ENCODE data around the gene PAX5. TPM values are rescaled to one million over a fixed set of nuclear protein-coding genes. Genes with fewer than 3 reads are reported as not detected.

PAX5 gene
- polyA plus RNA-seq, 1 donor, result 0.07 TPM

- DNase-seq, result no peak
Measured at GRCh38 chr9:36934478-36935065, 99.5 kb downstream of the PAX5 start.

GRCh38 chr9:36933676-36934215, 100.3 kb downstream of the PAX5 start:
- DNase-seq, result no peak

GRCh38 chr9:36932198-36932597, 101.9 kb downstream of the PAX5 start:
- DNase-seq, result no peak

DNA sequence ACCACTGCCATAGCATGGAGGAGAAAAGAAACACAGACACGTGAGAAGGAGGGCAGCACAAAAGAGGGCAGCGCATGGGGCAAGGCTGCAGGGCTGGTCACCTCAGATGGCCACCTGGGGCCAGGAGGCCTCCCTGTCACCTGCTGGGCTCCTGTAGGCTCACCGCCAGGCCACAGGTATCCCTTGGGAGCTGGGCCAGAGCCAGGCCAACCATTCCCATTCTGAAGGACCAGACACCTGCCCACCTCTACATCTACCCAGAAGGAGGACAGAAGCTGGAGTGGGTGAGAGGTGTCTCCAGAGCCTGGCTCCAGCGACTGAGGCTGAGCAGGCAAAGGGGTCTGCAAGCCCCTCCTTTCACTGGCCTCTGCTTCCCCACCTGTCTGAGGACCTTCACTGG, 103.1 kb downstream of the PAX5 start:
- no peak for DNase-seq

DNA sequence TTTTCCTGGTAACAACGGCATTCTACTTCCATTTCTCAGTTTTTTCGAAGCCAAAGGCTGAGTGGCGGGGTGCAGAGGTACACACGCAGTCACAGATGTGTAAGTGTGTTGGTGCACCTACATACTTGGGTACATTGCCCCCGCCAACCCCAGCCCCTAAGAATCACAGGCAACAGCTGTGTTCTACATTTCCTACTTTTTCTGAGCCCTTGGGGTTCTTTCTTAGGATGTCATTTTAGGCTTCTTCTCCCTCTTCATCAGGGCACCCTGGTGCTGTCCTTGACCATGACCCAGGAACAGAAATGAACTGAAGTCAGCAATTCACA, 104.8 kb downstream of the PAX5 start:
- DNase-seq, result no peak

- DNase-seq, result no peak
Measured at GRCh38 chr9:36928670-36929349, 105.3 kb downstream of the PAX5 start.

DNA sequence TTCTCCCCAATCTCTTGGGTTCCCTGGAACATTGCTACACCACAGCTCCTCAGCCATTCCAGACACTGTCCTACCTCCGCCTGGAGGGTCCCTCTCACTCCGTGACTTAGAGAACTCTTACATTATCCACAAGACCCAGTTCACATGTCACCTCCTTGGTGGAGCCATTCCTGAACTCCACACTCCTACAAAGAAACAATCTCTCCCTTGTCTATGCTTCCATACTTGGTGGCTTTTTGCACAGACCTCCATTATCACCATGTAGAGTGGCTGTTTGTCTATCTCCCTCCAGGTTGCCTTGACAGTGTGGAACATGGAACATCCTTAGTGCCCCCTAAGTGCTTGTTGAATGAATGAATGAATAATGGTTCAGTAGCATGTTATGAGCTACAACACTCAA, 105.9 kb downstream of the PAX5 start:
- DNase-seq, result no peak

GRCh38 chr9:36924757-36925432, 109.2 kb downstream of the PAX5 start:
- DNase-seq, result no peak

- no peak for DNase-seq
Measured at GRCh38 chr9:36924071-36924470, 110.0 kb downstream of the PAX5 start.

DNA sequence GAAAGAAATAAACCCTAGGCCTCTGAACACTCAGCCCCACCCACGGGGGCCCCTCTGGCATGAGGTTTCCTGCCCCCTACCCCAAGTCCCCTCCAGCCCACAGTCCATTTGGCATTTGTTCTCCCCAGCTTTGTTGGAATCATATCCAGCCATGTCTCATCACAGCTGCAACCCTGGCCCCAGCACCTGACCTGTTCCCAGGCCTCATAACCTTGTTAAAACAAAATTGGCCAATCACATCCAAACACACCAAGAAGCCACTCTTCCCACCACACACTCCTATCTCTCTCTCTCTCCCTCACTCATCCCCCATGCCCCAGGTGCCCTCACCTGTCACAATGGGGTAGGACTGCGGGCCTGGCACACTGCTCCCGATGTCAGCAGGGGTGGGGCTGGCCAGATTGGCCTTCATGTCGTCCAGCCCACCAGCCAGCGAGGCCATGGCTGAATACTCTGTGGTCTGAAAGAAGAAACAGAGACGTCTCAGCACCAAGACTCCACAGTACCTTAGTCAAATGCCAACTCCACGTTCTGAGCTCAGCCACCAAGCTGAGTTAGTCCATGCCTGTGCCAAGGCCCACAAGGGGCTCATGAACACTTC, 110.9 kb downstream of the PAX5 start:
- DNase-seq, result no peak

DNA sequence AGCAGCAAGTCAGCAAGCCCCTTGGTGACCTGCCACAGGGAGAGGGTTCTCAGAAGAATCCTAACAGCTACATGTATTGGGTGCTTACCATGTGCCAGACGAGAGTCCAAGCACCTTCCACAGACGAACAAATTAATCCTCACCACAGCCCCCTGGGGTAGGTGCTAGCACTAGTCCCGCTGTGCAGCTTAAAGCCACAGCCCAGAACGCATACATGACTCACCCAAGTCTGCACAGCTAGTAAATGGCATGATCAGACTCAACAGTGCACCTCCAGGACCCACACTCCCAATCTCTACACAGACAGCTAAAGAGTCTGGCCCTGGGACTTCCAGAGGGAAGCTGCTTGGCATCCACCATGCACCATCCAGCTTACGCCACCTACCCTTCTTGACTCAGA, 111.5 kb downstream of the PAX5 start:
- no peak for DNase-seq

DNA sequence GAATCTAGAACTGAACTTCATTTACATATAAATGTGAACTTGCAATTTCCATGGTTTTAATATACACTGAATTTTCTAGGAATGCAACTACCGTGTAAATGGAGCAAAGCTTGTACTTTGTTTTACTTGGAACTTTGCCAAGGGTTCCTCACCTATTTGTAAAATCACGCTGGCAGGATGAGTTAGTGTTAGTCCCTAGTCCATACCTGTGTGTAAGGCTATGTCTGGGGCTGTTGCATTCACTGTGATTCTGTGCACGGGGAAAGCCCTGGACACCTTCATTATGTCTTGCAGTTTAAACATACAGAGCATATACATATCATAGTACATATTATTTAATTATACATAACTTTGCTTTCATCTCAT, 119.9 kb downstream of the PAX5 start:
- no peak for DNase-seq

DNA sequence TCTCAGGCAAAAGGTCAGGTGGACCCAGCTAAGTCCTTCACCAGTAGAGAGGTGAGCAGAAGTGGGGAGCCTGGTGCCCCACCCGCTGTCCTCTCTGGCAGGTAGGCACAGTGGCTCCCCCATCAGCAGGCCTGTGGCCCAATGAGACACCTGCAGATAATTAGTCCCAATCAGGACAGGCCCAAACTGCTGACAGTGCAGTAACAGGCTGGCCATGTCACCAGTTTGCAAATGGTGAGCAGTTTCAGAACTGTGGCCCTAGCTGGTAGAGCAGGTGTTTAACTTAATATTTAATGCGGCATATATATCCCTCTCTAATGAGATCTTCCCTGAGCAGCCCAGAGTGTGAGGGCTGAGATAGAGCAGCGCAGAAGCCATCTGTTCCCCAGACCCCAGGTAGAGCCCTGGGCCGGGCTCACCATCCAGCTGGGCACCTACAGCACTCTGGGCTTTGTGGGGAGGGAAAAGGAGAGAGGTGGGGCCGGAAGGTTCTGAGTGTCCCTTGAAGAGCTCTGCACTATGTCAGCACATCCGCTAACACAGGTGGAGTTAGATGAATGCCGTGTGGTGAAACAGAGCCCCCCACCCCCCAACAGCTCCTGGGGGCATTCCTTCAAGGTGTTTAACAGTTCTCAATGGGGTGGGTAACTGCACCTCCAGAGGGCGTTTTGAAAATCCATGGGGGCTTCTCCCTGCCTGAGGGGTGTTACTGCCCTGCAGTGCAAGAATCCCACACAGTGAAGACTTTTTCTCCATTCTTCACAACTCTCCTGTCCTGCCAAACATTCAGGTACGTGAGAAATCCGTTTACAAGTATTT, 120.5 kb downstream of the PAX5 start:
- no peak for DNase-seq

- DNase-seq, result no peak
Measured at GRCh38 chr9:36912620-36913019, 121.4 kb downstream of the PAX5 start.

DNA sequence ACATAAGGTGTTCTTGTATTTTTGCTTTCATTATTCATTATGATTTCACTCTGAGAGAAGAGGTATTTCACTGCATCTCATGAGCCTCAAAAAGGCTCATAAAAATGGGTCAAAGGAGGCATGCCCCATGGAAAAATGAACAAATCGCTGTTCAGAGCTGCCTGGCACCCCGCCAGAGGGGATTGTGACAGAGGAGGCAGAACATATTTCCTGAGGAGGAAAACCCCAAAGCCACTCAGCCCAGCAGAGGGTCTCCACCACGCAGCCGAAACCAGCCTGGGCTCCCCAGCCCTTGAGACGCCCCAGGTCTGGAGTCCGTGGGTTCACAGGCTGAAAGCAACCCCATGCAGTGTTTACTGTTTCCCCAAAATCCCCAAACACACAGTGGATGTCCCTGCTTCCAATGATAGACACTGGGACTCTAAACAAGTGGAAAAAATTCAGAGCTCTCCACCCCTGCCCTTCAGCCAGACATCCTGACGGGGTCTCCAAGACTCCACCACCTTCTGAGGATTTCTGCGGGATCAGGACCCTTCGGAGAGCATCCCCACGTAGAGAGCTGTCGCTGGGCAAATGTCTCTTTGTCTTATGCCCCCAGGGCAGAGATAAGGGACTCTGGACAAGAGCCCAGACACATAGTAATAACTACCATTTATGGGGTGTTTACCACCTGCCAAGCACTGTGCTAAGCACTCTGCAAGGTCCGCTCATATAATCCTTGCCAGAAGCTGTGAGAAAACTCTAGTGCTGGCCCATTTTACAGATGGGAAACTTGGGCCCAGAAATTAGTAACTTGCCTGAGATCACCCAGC, 122.3 kb downstream of the PAX5 start:
- DNase-seq, result no peak

DNA sequence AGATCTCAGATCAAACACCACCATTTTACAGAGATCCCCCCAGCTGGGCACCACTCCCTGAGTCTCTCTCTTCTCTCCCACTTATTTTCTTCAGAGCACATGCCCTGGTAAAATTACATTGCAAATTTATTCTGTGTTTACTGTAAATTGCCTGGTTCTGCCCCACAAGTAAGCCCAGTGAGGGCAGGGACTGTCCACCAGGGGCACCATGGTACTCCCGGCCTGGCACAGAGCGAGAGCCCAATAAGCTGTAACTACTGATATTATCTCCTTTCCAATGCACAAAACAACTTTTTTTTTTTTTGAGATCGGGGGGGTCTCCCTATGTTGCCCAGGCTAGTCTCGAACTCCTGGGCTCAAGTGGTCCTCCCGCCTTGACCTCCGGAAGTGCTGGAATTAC, 123.0 kb downstream of the PAX5 start:
- DNase-seq, result no peak

GRCh38 chr9:36906492-36906891, 127.6 kb downstream of the PAX5 start:
- DNase-seq, result no peak

DNA sequence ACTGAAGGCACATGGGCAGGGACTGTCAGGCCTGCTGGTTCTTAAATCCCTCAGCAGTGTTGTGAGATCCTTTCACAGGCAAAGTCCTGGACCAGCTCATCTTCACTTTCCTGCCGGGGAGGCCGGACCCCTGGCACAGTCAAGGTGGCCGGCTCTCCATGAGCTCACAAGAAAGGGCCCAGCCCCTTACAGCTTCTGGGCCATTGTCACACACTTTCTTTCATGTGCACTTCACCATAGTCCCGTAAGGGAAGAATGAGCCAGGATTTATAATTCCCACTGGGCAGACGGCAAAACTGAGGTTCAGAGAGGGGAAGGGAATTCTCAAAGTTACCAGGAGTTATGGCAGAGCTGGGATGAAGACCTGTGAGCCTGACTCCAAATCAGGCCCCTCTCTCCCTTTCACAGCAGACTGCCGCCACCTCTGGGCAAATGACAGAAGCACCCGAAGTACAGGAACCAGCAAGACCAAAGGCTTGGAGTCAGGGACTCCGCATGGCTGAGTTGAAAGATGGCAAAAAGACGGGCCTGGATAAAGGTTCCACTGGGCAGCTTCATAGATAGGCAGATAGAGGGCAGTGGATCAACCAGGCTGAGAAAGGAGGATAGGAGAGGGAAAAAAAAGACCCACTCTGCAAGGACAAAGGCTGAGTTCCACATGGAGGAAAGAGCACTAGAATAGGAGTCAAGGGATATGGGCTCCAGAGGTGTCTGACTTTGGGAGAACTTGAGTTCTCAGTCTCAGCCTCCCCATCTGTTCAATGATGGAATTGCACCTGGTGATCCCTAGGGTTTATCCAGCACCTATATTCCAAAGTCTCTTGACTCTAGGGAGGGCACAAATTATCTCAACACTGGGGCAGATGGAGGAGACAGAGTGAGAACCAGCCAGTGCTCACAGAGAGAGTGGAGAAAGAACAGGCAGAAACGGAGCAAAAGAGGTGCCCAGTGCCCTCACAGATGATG, 128.7 kb downstream of the PAX5 start:
- DNase-seq, result no peak

- no peak for DNase-seq
Measured at GRCh38 chr9:36903541-36904435, 130.3 kb downstream of the PAX5 start.
